ENCODE data around the gene EDIL3.
"Not testable (repeated sequence)": the region's sequence is repeated elsewhere in the genome, so short reads cannot be mapped to it uniquely, and the experiment has no call there.

The EDIL3 gene

GRCh38 chr5:84168841-84169240 lies 215.8 kb downstream of the EDIL3 start:
- DNase-seq (ENCODE audit: low read depth): no peak

- DNase-seq (ENCODE audit: low read depth): no peak
Observed at GRCh38 chr5:84163671-84164070, 221.0 kb downstream of the EDIL3 start.

DNA sequence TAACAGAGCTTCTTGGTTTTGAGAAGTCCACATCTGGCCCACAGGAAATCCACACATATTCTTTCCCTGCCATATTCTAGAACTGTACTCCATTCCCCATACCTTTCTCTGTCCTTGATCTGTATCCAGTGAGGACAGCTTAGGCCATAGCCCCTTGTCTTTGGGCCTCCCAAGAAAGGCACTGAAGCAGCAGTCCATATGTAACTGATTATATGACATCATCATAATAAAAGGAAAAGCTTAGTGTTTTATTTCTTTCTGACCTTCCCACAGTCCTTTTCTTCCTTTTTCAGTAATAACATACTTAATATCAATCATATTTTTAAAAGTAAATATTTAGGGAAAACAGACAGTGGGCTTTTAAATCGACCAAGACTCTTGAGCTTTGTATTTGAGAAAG lies 222.0 kb downstream of the EDIL3 start:
- no peak for DNase-seq (ENCODE audit: low read depth)

GRCh38 chr5:84160650-84161049 lies 224.0 kb downstream of the EDIL3 start:
- DNase-seq (ENCODE audit: low read depth): not testable (repeated sequence)

- DNase-seq (ENCODE audit: low read depth): no peak
Observed at GRCh38 chr5:84149094-84149493, 235.6 kb downstream of the EDIL3 start.

DNA sequence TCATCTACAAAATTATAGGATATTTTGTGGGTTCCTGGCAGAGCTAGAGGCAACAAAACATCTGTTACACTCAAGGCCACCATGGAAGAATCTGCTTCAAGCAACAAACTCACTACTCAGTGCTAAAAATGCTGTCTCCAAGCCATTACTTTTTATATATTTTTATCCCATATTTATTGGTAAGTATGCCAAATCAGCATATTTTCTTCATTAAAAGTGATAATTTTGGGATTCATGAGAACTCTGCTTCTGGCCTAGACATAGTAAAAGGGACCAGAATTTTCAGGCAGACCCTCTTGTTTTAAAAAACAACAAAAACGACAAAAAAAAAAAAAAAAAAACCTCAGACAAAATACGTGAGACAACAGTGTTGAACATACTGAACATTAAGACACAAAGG lies 236.0 kb downstream of the EDIL3 start:
- DNase-seq (ENCODE audit: low read depth): no peak

DNA sequence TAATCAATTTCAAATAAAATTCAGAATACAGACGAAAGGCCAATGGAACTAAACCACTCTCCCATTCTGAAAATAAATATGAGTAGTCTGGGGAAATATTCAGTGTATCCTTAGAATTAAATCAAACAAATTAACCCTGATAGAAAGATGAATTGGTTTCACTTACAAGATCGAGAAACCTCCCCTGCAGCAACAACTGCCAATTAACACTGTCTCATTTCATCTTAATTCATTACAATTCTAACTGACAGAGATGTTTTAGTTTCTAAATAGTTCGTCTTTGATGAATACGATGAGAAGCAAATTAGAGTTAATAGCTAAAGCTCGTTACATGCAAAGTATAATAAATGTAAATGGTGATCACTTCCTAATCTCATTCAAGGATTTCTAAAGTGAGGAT lies 247.1 kb downstream of the EDIL3 start:
- DNase-seq (ENCODE audit: low read depth): no peak

DNA sequence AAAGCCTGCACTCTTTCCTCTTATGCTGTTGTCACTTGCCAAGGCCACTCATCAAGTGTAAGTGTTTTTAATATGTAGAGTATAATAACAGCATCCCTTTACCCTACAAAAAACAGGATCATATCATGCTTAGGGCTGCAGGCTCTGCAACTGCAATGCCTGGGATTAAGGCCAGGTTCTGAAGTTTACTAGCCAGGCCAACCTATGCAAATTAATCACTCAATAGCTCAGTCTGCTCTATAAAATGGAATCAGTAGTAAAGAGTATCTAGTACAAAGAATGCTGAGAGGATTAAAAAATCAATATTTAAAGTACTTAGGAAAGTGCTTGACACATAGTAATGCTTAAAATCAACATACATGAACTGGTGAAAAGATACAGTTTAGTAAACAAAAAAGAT lies 253.3 kb downstream of the EDIL3 start:
- no peak for DNase-seq (ENCODE audit: low read depth)

DNA sequence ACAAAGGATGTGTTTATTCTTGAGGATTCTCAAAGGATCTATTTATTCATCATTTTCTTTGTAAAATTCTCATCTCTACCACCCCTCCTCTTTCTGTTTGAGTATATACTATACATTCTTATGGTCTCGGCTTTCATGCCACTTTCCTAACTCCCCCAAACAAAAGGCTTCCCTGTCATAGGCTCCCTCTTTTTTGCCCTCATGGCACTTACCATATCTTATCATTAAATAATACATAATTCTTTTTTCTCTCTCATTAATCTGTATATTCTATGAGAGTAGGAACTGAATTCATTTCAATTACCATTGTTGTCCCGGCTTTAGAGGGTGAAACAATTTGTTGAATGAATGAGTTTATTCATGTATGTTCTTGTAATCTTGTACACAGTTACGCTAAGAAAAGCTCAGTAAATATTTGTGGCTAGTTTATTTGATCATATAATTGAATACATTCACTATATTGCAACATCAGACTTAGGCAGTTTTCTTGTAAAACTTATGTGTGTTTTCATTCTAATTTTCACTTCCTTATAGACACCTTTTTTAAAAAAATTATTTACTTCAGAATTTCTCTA lies 254.6 kb downstream of the EDIL3 start:
- DNase-seq (ENCODE audit: low read depth): no peak

DNA sequence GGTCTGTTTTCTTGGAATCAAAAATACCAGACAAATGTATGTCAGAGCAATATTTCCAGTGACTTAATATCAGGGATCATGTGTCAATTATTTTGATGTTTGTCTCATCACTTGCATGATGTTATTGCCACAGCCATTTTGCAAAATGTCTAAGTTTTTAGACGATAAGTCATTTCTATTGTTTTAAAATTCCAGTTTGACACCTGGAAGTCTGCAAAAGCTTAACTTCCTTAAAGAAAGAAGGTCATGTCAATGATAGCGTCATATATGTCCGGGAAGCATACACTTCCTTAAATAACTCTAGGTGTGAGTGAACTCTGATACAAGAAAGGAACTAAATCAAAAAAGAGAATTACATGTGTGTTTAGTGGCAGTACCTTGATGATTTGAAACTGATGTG lies 259.5 kb downstream of the EDIL3 start:
- no peak for DNase-seq (ENCODE audit: low read depth)

DNA sequence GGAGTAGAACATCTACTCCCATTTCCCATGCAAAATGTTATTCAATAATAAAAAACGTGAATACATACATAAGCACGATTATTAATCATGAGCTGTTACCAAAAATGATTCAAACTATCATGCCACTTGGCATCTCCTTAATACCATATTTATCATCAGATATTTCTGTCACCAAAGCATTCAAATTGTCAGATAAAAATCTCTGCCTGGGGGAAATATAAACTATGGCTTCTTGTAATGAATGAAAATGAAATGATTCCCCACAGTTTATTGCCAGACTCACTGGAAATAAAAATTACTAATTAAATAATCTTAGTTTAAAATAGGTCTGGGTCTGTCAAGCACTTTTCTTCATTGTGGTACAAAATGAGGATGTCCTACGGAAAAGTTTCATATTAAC lies 265.4 kb downstream of the EDIL3 start:
- no peak for DNase-seq (ENCODE audit: low read depth)

- DNase-seq (ENCODE audit: low read depth): no peak
Observed at GRCh38 chr5:84118551-84118950, 266.1 kb downstream of the EDIL3 start.

DNA sequence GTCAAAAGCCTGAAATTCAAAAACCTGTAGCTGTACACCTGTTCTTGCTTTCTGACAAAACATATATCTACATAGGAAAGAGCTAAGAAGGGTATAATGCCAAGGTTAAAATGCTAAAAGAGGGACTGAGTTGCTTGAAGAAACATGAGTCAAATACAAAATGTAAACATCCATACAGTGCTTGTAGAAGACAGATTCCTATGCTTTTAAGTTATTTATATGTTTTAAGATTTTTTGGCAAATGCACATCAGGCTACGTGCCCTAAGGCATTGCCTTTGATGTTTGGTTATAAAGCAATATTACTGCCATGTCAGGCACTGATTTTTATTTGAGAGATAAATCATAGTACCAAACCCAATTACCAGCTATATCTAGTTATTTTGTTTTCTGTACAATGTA lies 269.0 kb downstream of the EDIL3 start:
- DNase-seq (ENCODE audit: low read depth): no peak

- no peak for DNase-seq (ENCODE audit: low read depth)
Observed at GRCh38 chr5:84113246-84114105, 271.2 kb downstream of the EDIL3 start.

- DNase-seq (ENCODE audit: low read depth): no peak
Observed at GRCh38 chr5:84092738-84093137, 291.9 kb downstream of the EDIL3 start.

DNA sequence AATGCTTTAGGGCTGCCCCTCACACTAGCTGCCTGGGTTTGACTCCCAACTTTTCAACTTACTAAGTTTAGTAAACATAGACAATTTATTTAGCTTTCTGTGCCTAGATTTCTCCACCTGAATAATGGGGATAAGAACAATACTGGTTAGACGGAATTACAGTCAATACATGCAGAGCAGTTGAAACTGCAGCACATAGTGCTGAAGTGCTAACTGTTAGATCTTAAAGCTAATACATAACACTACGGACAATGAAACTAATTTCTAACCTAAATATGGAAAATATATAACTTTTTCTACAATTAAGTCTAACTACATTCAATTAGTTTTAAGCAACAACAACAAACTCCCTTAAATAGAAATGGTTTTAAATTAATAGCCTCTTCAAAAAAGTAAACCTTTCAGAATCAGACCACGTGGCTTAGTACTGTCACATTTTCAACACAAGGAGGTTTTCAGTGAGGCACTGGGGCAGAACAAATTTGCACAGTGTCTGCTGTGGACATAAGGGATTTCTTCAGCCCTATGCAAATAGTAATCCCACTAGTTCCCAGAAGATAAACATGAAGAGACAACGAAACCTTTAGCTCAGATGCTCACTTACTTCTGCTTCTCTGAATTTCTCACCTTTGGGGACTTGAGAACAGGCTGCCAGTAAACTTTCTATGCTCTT lies 293.4 kb downstream of the EDIL3 start:
- DNase-seq (ENCODE audit: low read depth): no peak

- no peak for DNase-seq (ENCODE audit: low read depth)
Observed at GRCh38 chr5:84088996-84089395, 295.7 kb downstream of the EDIL3 start.

DNA sequence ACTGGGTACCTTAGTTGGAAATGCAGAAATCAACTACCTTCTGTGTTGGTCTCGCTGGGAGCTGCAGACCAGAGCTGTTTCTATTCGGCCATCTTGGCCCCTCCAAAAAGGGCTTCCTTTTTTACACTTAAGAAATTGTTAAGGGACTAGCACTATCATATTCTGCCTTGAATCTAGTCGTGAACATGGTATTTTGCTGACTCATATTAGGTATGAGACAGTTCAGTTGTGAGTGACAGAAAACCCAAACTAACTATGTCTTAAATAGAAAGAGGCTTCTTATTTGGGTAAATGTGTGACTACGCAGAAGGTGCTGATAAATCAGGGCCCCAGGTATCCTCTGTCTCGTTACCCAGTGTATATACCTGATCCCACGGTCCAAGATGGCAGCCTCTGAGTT lies 298.2 kb downstream of the EDIL3 start:
- DNase-seq (ENCODE audit: low read depth): no peak

DNA sequence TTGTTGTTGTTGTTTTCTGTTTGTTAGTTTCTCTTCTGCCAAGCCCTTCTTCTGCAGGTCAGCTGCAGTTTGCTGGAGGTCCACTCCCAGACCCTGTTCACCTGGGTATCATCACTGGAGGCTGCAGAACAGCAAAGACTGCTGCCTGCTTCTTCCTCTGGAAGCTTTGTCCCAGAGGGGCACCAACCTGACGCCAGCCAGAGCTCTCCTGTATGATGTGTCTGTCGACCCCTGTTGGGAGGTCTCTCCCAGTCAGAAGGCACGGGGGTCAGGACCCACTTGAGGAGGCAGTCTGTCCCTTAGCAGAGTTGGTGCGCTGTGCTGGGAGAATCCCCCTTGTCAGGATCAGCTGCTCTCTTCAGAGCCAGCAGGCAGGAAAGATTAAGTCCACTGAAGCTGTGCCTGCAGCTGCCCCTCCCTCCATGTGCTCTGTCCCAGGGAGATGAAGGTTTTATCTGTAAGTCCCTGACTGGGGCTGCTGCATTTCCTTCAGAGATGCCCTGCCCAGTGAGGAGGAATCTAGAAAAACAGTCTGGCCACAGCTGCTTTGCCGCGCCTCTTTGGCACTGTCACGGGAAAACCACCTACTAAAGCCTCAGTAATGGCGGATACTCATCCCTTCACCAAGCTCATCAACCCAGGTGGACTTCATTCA lies 299.2 kb downstream of the EDIL3 start:
- DNase-seq (ENCODE audit: low read depth): no peak

GRCh38 chr5:84080908-84081307 lies 303.8 kb downstream of the EDIL3 start:
- DNase-seq (ENCODE audit: low read depth): no peak

DNA sequence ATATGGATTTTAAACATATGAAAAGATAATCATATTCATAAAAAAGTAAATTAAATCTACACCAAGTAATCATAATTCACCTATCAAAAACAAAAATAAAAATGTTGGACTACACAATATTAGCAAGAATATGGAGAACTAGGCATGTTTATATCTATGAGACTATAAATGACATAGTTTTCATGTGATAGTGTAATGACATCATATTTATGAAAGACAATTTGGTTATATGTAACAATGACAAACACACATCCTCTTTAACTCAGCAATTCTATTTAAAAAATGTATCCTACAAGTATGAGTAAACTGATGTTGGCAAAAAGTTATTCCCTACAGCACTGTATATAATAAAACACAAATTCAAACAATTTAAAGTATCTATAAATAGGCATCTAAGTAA lies 312.3 kb downstream of the EDIL3 start:
- no peak for DNase-seq (ENCODE audit: low read depth)

DNA sequence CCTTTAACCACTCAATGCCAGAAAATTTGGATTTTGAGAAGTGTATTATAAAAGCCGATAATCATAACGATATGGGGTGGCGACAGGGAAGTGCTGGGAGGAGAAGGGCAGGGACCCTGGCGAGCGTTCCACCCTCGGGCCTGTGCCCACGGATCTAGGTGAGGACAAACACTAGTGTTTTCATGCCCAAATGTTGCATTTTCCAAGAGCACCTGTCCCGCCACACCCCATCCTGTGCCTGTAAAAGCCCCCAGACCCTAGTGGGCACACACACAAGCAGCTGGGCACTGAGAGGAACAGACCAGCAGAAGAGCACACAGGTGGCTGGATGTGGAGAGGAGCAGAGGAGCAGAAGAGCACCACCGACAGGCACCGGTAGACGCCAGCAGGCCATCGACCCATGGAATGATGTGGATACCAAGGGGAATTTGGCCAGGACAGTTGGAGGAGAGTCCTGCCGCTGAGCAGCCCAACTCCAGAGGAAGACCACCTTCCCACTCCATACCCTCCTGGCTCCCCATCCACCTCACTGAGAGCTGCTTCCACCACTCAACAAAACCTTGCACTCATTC lies 315.0 kb downstream of the EDIL3 start:
- no peak for DNase-seq (ENCODE audit: low read depth)

Measured in activated T-cell treated with anti-CD3 and anti-CD28 coated beads for 1 hour (primary cell).